Measurements from ENCODE around the gene SDK1. TPM values are rescaled to one million over a fixed set of nuclear protein-coding genes. Genes with fewer than 3 reads are reported as not detected.

The SDK1 gene
- polyA plus RNA-seq, 2 donors: 0.33 to 0.47 TPM

DNA sequence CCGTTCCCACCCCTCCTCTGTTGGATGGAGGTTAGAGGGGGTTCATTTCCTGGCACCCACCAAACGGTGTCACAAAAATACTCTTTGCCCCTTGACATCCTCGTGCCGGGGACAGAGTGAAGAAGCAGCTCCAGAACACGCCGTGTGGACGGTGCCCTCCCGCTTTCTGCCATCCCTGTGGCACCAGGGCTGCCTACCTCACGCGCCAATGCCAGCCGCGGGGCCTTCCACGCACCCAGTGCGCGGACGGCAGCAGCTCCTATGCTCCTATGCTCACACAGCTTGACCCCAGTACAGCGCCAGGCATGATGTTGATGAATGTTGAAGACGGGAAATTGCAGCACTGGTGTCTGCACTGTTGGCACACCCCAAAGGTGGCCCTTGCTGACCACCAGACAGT lies 873.8 kb downstream of the SDK1 start:
- WGBS, 2 donors: 92 to 94% methylated on average over 18 of the region's 18 CpGs
- Histone ChIP-seq H3K9me3 (ENCODE audit: control insufficient read depth in 2 of 2, insufficient read depth in 1 of 2, low read depth in 1 of 2, low read length in 1 of 2) (no peaks in the 10 kb centered on the region), H3K36me3 (ENCODE audit: control insufficient read depth in 2 of 2, insufficient read depth in 2 of 2, low read length in 1 of 2) (no peaks in the 10 kb centered on the region), H3K27me3 (ENCODE audit: control insufficient read depth in 1 of 2, insufficient read depth in 2 of 2, low read length in 2 of 2) (no peaks in the 10 kb centered on the region), H3K4me3 (ENCODE audit: low read depth in 1 of 2, low read length in 2 of 2) (no peak overlapping the region), H3K4me1 (ENCODE audit: control insufficient read depth in 2 of 2, insufficient read depth in 2 of 2, low read length in 1 of 2) (peaks cover 4 to 5% of the 10 kb centered on the region in 2 donors), H3K27ac (ENCODE audit: low read depth in 2 of 2, low read length in 1 of 2) (no peak overlapping the region)

DNA sequence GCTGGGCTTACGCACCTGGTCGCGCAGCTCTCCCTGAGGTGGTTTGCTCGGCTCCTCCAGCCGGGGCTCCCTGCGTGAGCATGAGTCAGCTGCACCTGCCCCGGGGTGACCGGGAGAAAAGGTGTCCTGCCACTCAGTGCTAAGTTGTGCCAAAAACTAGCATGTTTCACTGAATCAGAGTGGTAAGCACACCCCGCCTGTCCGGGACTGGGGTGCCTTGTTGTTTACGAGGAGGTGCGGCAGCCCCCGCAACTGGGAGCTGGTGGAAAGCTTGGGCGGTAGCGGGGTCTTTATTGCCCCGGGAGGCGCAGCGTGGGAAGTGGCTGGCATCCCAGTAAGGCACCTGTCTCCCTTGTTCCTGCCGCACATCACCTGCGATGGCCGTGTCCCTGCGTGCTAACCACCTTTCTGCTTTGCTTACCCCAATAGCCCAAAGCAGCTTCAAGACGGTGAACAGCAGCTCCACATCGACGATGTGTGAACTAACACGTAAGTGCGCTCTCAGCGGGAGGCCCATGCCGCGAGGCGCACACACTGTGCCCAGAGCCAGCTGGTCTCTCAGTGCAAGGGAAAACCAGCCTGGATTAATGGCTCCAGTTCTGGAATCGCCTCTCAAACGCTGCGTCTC lies 874.4 kb downstream of the SDK1 start:
- Histone ChIP-seq H3K9me3 (ENCODE audit: control insufficient read depth in 2 of 2, insufficient read depth in 1 of 2, low read depth in 1 of 2, low read length in 1 of 2) (no peaks in the 10 kb centered on the region), H3K36me3 (ENCODE audit: control insufficient read depth in 2 of 2, insufficient read depth in 2 of 2, low read length in 1 of 2) (no peaks in the 10 kb centered on the region), H3K27ac (ENCODE audit: low read depth in 2 of 2, low read length in 1 of 2) (no peak overlapping the region), H3K27me3 (ENCODE audit: control insufficient read depth in 1 of 2, insufficient read depth in 2 of 2, low read length in 2 of 2) (no peaks in the 10 kb centered on the region), H3K4me3 (ENCODE audit: low read depth in 1 of 2, low read length in 2 of 2) (no peak overlapping the region), H3K4me1 (ENCODE audit: control insufficient read depth in 2 of 2, insufficient read depth in 2 of 2, low read length in 1 of 2) (peaks cover 4 to 5% of the 10 kb centered on the region in 2 donors)
- WGBS, 2 donors: 72 to 82% methylated on average over 34 of the region's 34 CpGs

DNA sequence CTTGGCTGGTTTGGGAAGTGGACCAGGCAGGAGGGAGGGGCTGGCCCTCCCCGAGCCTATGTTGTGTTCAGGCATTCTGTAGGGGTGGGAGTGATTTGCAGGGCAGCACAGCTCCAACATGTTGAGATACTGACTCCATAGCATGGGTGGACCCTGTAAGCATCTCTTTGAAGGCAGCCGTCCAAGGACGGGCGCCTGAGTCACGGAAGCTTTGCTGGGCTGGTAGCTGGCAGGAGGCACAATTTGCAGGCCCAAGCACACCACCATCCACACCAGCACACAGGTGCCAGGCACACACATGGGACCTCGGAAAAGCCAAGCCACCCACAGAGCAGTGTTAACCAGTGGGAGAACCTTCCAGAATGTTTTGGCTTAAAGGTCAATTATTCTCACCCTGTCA lies 875.9 kb downstream of the SDK1 start:
- Histone ChIP-seq H3K36me3 (ENCODE audit: control insufficient read depth in 2 of 2, insufficient read depth in 2 of 2, low read length in 1 of 2) (no peaks in the 10 kb centered on the region), H3K27ac (ENCODE audit: low read depth in 2 of 2, low read length in 1 of 2) (no peak overlapping the region), H3K4me1 (ENCODE audit: control insufficient read depth in 2 of 2, insufficient read depth in 2 of 2, low read length in 1 of 2) (peaks cover 6 to 7% of the 10 kb centered on the region in 2 donors), H3K27me3 (ENCODE audit: control insufficient read depth in 1 of 2, insufficient read depth in 2 of 2, low read length in 2 of 2) (no peaks in the 10 kb centered on the region), H3K4me3 (ENCODE audit: low read depth in 1 of 2, low read length in 2 of 2) (no peak overlapping the region), H3K9me3 (ENCODE audit: control insufficient read depth in 2 of 2, insufficient read depth in 1 of 2, low read depth in 1 of 2, low read length in 1 of 2) (no peaks in the 10 kb centered on the region)
- WGBS, 2 donors: 48 to 65% methylated on average over 6 of the region's 6 CpGs

DNA sequence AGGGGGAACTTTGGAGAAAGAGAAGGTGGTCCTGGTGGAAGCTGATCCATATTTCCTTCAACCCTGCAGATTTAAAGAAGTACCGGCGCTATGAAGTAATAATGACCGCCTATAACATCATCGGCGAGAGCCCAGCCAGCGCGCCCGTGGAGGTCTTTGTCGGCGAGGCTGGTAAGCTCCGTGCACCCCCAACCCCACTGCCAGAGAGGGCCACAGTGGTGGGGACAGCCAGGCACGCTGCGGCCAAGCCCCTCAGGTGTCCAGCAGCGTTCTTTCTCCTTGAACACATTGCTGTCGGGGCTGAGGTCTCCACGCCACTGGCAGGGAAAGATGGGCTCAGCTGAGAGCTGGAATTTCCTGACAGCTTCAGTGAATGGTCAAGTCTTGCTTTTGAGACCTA lies 877.4 kb downstream of the SDK1 start:
- Histone ChIP-seq H3K27me3 (ENCODE audit: control insufficient read depth in 1 of 2, insufficient read depth in 2 of 2, low read length in 2 of 2) (no peaks in the 10 kb centered on the region), H3K27ac (ENCODE audit: low read depth in 2 of 2, low read length in 1 of 2) (no peak overlapping the region)
- WGBS, 2 donors: 95 to 96% methylated on average over 16 of the region's 16 CpGs

DNA sequence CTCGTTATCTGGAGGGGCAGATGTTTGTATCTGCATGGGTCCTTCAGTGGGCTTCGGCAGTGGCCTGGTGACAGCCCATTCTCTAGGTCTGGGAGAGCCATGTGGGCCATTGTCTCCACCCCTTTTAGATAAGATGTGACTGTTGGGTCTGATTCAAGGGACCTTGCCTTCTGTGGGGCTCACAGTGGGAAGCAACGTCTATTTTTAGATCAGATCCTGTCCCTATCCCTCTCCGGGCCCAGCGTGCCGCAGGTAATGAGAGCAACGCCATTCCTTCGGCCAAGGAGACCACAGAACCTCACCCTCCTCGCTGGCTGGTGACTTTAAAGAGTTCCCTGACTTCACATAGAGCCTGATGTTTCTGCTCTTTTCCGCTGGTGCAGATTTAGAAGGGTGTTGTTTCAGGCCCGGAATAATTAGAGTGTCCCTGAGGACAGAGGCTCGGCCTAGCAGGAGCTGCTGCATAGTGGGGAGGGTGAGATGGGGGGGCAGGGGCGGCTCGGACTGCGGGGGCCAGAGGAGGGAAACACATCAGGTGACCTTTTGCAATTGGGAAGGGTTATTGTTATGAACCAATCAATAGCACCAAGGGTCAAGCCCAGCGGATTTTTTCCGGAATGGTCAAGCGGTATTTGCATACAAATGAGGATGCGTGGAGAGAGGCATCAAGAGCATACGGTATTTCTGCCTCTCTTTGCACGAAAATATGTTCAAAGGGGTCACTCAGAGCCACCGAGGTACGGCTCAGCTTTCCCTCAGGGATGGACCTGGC lies 878.0 kb downstream of the SDK1 start:
- no peak overlapping the region for H3K27ac ChIP-seq (ENCODE audit: low read depth in 2 of 2, low read length in 1 of 2)
- WGBS, 2 donors: 91 to 94% methylated on average over 23 of the region's 23 CpGs
- peaks cover 6 to 7% of the 10 kb centered on the region in 2 donors for H3K4me1 ChIP-seq (ENCODE audit: control insufficient read depth in 2 of 2, insufficient read depth in 2 of 2, low read length in 1 of 2)
- H3K27me3 ChIP-seq (ENCODE audit: control insufficient read depth in 1 of 2, insufficient read depth in 2 of 2, low read length in 2 of 2): no peaks in the 10 kb centered on the region
- no peak overlapping the region for H3K4me3 ChIP-seq (ENCODE audit: low read depth in 1 of 2, low read length in 2 of 2)
- H3K9me3 ChIP-seq (ENCODE audit: control insufficient read depth in 2 of 2, insufficient read depth in 1 of 2, low read depth in 1 of 2, low read length in 1 of 2): no peaks in the 10 kb centered on the region
- no peaks in the 10 kb centered on the region for H3K36me3 ChIP-seq (ENCODE audit: control insufficient read depth in 2 of 2, insufficient read depth in 2 of 2, low read length in 1 of 2)

More for the DNA sequence above, 877.4 kb downstream of the SDK1 start:
- Histone ChIP-seq H3K4me3 (ENCODE audit: low read depth in 1 of 2, low read length in 2 of 2) (no peak overlapping the region), H3K4me1 (ENCODE audit: control insufficient read depth in 2 of 2, insufficient read depth in 2 of 2, low read length in 1 of 2) (peaks cover 6 to 7% of the 10 kb centered on the region in 2 donors), H3K9me3 (ENCODE audit: control insufficient read depth in 2 of 2, insufficient read depth in 1 of 2, low read depth in 1 of 2, low read length in 1 of 2) (no peaks in the 10 kb centered on the region), H3K36me3 (ENCODE audit: control insufficient read depth in 2 of 2, insufficient read depth in 2 of 2, low read length in 1 of 2) (no peaks in the 10 kb centered on the region)

DNA sequence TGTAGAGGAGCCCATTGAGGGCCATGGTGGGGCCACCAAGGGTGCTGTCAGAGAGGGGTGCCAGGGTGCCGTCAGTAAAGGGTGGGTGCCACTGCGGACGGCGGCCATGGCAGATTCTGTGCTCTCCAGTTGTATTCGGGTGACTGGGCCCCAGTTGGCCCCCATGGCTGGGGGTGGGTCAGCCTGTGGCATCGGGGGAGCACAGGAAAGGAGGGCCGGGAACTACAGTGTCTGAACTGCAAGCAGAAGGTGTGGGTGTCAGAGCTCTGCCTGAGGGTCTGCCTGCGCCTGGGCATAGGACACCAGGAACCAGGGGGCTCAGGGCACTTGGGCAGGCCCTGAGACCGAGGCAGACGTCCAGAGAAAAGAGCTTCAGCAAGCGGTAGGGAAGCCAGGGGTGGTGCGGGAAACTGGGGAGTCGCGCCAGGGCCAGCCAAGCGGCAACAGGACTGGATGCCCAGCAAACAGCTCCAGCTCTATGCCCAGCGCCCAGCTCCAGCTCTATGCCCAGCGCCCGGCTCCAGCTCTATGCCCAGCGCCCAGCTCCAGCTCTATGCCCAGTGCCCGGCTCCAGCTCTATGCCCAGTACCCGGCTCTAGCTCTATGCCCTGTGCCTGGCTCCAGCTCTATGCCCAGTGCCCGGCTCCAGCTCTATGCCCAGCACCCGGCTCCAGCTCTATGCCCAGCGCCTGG lies 878.8 kb downstream of the SDK1 start:
- Histone ChIP-seq H3K27me3 (ENCODE audit: control insufficient read depth in 1 of 2, insufficient read depth in 2 of 2, low read length in 2 of 2) (no peaks in the 10 kb centered on the region), H3K27ac (ENCODE audit: low read depth in 2 of 2, low read length in 1 of 2) (no peak overlapping the region), H3K4me3 (ENCODE audit: low read depth in 1 of 2, low read length in 2 of 2) (no peak overlapping the region), H3K4me1 (ENCODE audit: control insufficient read depth in 2 of 2, insufficient read depth in 2 of 2, low read length in 1 of 2) (peaks cover 6 to 7% of the 10 kb centered on the region in 2 donors), H3K9me3 (ENCODE audit: control insufficient read depth in 2 of 2, insufficient read depth in 1 of 2, low read depth in 1 of 2, low read length in 1 of 2) (no peaks in the 10 kb centered on the region), H3K36me3 (ENCODE audit: control insufficient read depth in 2 of 2, insufficient read depth in 2 of 2, low read length in 1 of 2) (no peaks in the 10 kb centered on the region)
- WGBS, 2 donors: 93 to 95% methylated on average over 24 of the region's 24 CpGs

DNA sequence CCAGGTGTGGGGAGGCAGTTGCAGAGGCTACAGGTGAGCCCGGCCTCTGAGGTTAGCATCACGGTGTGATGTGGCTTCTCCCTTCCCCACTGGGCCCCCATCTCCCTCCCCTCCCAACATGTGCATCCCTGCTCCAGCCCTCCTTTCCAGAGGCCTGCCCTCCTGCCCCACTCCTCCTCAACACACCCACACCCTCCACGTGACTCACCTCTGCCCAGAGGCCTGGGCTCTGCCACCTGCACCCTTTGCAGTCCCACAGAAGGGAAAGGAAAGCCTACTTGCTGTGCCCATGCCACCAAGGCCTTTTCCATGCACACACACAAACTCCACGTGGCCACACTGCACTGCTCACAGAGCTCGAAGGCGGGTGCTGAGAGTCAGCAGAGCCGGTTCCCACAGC lies 880.4 kb downstream of the SDK1 start:
- Histone ChIP-seq H3K27ac (ENCODE audit: low read depth in 2 of 2, low read length in 1 of 2) (no peak overlapping the region), H3K27me3 (ENCODE audit: control insufficient read depth in 1 of 2, insufficient read depth in 2 of 2, low read length in 2 of 2) (no peaks in the 10 kb centered on the region)
- WGBS, 2 donors: 86% methylated on average over 6 to 7 of the region's 7 CpGs

DNA sequence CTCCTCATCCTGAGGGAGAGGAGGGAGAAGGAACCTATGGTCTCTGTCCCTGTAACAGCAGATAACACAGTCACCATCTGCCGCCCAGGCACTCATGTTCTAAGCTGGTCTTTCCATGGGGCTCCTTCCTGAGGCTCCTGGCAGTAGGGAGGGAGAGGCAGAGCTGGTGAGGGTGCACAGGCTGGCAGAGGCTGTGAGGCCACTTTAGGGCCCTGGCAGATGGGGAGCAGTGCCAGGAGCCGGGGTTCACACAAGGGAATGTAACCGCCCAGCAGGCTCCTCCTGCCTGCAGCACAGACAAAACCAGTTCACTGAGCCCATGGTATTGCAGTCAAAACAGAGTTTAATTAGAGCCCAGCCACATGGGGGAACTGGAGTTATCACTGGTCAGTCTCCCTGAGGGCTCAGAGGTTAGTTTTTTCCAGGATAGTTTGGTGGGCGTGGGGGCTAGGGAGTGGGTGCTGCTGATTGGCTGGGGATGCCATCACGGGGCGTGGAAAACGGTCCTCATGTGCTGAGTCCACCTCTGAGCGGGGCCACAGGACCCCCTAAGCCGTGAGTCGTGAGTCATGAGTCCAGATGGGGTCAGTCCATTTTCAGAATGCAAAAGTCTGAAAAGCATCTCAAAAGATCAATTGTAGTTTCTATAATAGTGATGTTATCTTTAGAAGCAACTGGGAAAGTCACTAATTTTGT lies 881.7 kb downstream of the SDK1 start:
- WGBS, 2 donors: 87 to 90% methylated on average over 10 of the region's 10 CpGs
- H3K4me1 ChIP-seq (ENCODE audit: control insufficient read depth in 2 of 2, insufficient read depth in 2 of 2, low read length in 1 of 2): peaks cover 2 to 4% of the 10 kb centered on the region in 2 donors

More for the DNA sequence above, 880.4 kb downstream of the SDK1 start:
- peaks cover 2 to 4% of the 10 kb centered on the region in 2 donors for H3K4me1 ChIP-seq (ENCODE audit: control insufficient read depth in 2 of 2, insufficient read depth in 2 of 2, low read length in 1 of 2)
- no peak overlapping the region for H3K4me3 ChIP-seq (ENCODE audit: low read depth in 1 of 2, low read length in 2 of 2)
- H3K9me3 ChIP-seq (ENCODE audit: control insufficient read depth in 2 of 2, insufficient read depth in 1 of 2, low read depth in 1 of 2, low read length in 1 of 2): no peaks in the 10 kb centered on the region
- H3K36me3 ChIP-seq (ENCODE audit: control insufficient read depth in 2 of 2, insufficient read depth in 2 of 2, low read length in 1 of 2): no peaks in the 10 kb centered on the region

DNA sequence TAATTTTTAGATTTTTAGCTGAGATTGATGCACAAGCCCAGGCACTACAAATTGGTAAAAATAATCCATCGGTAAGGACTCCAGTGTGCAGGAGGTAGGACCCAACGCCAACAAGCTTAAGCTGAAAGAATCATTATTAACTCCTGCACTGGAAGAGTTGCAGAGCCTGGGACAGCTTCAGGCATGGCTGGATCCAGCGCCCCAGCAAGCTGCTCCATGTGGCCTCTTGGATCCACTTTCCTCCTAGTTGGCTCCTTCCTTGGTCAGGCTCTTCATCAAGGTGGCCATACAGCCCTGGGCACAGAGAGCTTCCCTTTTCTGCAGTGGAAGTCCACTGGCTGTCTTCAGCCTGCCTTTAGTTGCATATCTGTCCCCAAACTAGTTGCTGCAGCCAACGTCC lies 883.6 kb downstream of the SDK1 start:
- H3K4me3 ChIP-seq (ENCODE audit: low read depth in 1 of 2, low read length in 2 of 2): no peak overlapping the region
- no peaks in the 10 kb centered on the region for H3K27me3 ChIP-seq (ENCODE audit: control insufficient read depth in 1 of 2, insufficient read depth in 2 of 2, low read length in 2 of 2)
- no peak overlapping the region for H3K27ac ChIP-seq (ENCODE audit: low read depth in 2 of 2, low read length in 1 of 2)
- WGBS, 2 donors: 86 to 90% methylated on average over 4 of the region's 4 CpGs
- H3K9me3 ChIP-seq (ENCODE audit: control insufficient read depth in 2 of 2, insufficient read depth in 1 of 2, low read depth in 1 of 2, low read length in 1 of 2): no peaks in the 10 kb centered on the region
- peaks cover 2 to 6% of the 10 kb centered on the region in 2 donors for H3K4me1 ChIP-seq (ENCODE audit: control insufficient read depth in 2 of 2, insufficient read depth in 2 of 2, low read length in 1 of 2)
- H3K36me3 ChIP-seq (ENCODE audit: control insufficient read depth in 2 of 2, insufficient read depth in 2 of 2, low read length in 1 of 2): no peaks in the 10 kb centered on the region

More for the DNA sequence above, 881.7 kb downstream of the SDK1 start:
- Histone ChIP-seq H3K27me3 (ENCODE audit: control insufficient read depth in 1 of 2, insufficient read depth in 2 of 2, low read length in 2 of 2) (no peaks in the 10 kb centered on the region), H3K4me3 (ENCODE audit: low read depth in 1 of 2, low read length in 2 of 2) (no peak overlapping the region), H3K9me3 (ENCODE audit: control insufficient read depth in 2 of 2, insufficient read depth in 1 of 2, low read depth in 1 of 2, low read length in 1 of 2) (no peaks in the 10 kb centered on the region), H3K27ac (ENCODE audit: low read depth in 2 of 2, low read length in 1 of 2) (no peak overlapping the region), H3K36me3 (ENCODE audit: control insufficient read depth in 2 of 2, insufficient read depth in 2 of 2, low read length in 1 of 2) (no peaks in the 10 kb centered on the region)

Data from esophagus (tissue), 2 donors.